CD4-positive, alpha-beta T cell treated with Interleukin-12 subunit alpha and Interleukin-12 subunit beta, for 1 hour (primary cell): ENCODE results near the gene CMSS1.

Source experiments
- DNase-seq: peaks from one replicate; pipeline ENCODE4 v3.0.0-alpha.2; 2020

Gene CMSS1

GRCh38 chr3:100069472-100069871 is 251.8 kb downstream of the CMSS1 start:
- DNase-seq: no peak

- peak; percentile 2 for DNase-seq
These were observed 254.8 kb downstream of the CMSS1 start for GRCh38 chr3:100072326-100073048.

GRCh38 chr3:100073049-100073713 is 255.5 kb downstream of the CMSS1 start:
- DNase-seq: no peak

- DNase-seq: peak; percentile 10
These were observed 256.1 kb downstream of the CMSS1 start for GRCh38 chr3:100073714-100074307.

GRCh38 chr3:100075196-100075595 is 257.5 kb downstream of the CMSS1 start:
- DNase-seq: no peak

DNA sequence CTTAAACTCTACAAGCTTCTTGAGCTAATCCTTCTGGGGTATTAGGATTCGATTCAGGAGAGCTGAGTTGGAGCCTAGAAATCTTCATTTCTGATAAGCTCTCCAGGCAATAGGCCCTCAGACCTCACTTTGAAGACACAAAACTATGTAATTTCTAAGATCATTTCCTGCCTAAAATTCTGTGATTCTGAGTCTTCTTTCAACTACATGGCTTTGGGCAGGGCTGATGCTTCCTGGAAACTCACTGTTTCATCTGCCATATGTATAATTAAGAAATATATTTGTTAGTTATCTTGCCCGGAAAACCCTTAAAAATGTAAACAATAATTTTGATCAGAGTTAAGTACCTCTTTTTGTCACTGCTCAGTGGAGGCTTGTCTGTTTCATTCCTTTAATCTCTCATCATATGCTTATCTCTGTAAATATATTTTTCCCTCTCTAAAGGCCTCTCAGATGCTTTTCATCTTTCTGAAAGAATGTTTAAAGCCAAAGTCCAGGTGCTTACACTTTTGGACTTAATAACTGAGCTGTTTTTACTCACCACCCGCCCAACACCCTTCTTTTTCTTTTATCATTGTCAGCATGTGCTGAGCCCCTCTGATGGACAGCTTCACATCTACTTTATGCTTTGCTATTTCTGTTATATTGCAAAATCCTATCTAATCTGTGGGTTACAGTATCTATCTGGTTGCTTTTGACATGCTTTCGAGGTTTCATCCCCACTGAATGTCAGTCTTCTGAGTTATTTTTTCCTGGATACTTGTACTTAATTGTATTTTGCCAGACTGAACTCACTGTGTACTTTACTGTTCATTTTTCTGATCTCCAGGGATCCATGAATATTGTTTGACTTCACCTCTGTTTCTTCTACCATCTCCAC is 258.4 kb downstream of the CMSS1 start:
- no peak for DNase-seq

DNA sequence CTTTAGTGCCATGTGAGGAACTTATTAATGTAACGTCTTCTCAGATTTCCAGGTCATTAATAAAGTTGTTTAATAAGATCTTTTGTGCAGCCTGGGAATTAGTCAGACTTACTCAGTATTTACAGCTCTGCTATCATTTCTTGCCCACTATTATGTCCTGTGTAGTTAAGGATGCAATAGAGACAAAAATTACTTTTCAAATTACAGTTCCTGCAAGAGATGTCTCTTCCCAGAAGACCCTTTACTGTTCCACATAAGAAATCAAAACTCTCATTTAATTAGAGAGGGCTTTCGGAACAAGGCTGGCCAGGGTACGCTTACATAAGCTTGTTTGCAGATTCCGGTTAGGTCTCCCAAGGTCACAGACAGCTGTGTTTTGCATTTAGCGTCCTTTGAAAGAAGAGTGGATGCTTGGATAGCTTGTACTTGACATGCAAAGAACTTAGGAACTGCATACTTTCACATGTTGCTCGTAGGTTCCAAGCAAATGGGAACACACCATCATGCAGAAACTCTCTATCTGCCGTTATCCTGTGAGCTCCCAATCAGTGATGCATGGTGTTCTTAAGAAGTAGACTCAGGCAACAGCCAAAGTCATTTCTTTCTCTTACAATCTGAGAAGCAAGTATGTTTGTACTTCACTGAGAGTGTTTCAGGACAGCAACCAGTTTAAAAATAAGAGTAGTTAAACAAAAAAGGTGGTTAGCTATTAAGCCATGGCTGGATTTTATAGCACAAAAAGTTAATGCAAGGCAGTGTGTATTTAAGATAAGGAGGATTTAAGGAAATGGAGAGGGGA is 259.3 kb downstream of the CMSS1 start:
- DNase-seq: no peak

DNA sequence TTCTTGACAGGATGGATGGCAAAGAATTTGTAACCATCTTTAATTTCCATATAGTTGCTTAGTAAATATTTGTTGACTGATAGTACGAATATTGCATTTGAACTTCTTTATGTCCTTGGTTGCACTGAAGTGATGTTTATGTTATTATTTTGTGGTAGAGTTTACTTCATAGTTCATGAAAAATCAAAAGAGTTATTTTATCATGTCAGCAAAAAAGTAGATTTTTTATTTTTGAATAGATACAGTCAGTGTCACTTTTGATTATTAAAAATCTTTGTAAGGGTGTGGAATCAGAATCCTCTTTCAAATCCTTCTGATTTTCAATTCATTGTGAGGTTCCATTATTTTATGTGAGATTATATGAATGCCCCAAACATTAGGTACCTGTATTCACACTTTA is 261.7 kb downstream of the CMSS1 start:
- DNase-seq: no peak

- no peak for DNase-seq
These were observed 262.9 kb downstream of the CMSS1 start for GRCh38 chr3:100080573-100080972.

DNA sequence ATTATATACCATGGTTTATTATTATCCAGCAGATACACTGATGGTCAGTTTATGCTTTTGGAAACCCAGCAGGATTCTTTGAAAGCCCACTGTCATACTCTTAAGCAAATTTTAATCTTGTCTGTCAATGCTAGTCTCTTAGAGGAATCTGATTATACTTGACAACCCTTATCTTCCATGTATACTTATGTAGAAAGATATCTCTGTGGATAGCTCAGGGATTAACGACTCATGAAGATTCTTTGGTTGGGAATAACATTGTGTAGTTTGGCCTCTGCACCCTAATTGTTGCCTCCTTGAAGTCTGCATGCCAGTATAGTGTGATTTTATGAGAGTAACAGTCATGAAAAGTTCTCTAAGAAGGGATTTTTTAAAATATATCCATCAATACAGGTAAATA is 263.6 kb downstream of the CMSS1 start:
- DNase-seq: no peak

DNA sequence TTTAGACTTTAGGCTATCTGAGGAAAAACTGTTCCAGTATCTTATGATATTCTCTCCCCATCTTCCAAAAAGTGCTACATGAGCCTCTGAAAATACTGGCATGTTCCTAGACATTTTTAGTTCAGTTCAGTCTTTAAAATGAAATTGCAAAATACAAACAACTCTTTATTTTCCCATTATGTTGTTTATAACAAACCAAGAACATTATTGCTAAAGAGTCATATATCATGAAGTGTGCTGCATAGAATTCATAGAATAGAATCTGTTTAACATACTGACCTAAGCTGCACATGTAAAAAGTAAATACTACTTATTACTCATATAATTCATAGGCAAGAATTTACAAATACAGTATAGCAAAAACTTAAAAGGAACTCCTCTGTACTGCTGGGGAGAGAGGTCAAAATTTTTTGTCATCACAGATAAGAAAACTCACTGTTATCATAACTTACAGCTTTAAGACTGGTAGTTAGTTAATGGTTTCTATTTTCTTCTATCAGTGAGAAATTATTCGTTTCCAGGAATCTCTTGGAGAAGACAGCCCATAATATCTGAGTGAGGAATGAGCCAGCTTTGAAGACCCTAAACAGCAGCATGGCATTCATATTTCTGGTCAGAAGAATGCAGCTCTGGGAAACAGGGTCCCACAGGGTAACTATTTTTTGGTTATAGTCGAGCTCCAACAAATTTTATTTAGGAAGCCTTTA is 264.5 kb downstream of the CMSS1 start:
- no peak for DNase-seq

GRCh38 chr3:100082714-100083113 is 265.1 kb downstream of the CMSS1 start:
- no peak for DNase-seq

DNA sequence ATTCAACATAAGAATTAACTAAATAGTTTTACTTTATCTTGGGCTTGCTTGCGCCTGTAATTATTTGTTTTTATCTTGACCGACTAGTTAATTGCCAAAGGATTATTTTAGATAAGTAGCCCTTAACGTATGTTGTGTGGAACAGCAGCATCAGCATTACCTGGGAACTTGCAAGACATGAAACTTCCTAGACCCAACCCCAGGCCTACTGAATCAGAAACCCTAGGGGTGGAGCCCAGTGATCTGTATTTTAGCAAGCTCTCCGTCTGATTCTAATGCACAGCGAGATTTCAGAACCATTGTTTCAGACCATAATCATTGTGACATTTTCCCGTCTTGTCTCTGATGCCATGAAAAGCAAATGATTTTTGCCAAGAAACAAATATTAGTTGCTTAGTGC is 265.5 kb downstream of the CMSS1 start:
- no peak for DNase-seq

- DNase-seq: no peak
These were observed 266.6 kb downstream of the CMSS1 start for GRCh38 chr3:100084100-100084806.

DNA sequence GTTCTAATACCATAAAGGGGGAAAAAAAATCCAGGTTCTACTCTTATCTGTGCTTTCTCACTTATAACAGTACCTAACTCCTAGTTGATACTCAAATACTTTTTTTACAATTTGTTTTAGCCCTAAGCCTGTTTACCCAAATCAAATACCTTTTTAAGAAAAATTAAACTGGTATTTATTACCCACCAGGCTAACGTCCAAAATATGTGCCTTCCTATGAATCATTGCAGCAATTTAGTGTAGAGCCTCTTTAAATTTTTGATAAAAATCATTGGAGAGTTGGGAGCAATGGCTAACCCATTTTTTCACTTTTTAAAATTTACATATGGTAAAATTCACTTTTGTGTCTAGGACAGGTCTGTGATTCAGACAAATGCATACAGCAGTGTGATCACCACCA is 268.7 kb downstream of the CMSS1 start:
- no peak for DNase-seq

DNA sequence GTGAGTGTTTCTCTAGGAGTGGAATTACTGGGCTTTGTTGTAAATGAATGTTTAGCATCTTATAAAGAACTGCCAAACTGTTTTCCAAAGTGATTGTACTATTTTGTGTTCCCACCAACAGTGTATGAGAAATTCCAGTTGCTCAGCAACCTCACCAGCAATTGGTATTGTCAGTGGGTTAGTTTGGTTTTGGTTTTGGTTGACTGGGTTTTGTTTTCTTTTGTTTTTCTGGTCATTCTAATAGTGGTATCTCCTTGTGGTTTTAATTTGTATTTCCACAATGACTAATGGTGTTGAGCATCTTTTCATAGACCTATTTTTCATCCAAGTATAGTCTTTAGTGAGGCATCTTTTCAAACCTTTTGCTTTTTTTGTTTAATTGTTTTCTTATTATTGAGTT is 269.5 kb downstream of the CMSS1 start:
- no peak for DNase-seq

GRCh38 chr3:100088735-100089368 is 271.2 kb downstream of the CMSS1 start:
- DNase-seq: no peak

- DNase-seq: no peak
These were observed 272.4 kb downstream of the CMSS1 start for GRCh38 chr3:100089812-100090668.

GRCh38 chr3:100090669-100091005 is 273.0 kb downstream of the CMSS1 start:
- DNase-seq: no peak

- DNase-seq: no peak
These were observed 276.2 kb downstream of the CMSS1 start for GRCh38 chr3:100093831-100094230.
